Caco-2 (cell line): ENCODE data around the gene ACOT7. TPM values are rescaled to one million over a fixed set of nuclear protein-coding genes. Genes with fewer than 3 reads are reported as not detected.
"Not testable (repeated sequence)": the region's sequence is repeated elsewhere in the genome, so short reads cannot be mapped to it uniquely, and the experiment has no call there.

ENCODE experiments used
- BruUV-seq: library from RNA; stranded (reverse); fragments of 400-500 nt; replicated peaks from 2 replicates; lab custom pipeline; 2021; lab: Mats Ljungman, UMichigan
- CTCF ChIA-PET: fragments of 300-600 bp; sonication (Branson Sonifier 250); formaldehyde crosslinking; loops from one replicate; lab custom pipeline; 2022; ENCODE audit warnings: antibody characterized with exemption; lab: Charles Lee
- POLR2A ChIA-PET: fragments of 300-600 bp; sonication (Branson Sonifier 250); formaldehyde crosslinking; loops from one replicate; lab custom pipeline; 2022; ENCODE audit warnings: antibody characterized with exemption; lab: Charles Lee
- DNase-seq, 2 experiments: peaks; one replicate each; pipeline versions ENCODE4 v3.0.0 to v3.0.0-alpha.2; 2020 to 2022
- H3K27me3 ChIP-seq: replicated peaks from 2 replicates; pipeline ENCODE4 v1.6.0; 2011; ENCODE audit warnings: low read length; ENCODE audit not compliant: control insufficient read depth, insufficient read depth
- H3K36me3 ChIP-seq: 2 replicates; pipeline ENCODE4 v1.5.1; 2011; ENCODE audit warnings: low read length; ENCODE audit not compliant: control insufficient read depth, insufficient read depth
- H3K4me1 ChIP-seq: fragments of 250-450 bp; sonication (Bioruptor Pico); 2 replicates; pipeline ENCODE4 v1.5.1; 2020; ENCODE audit warnings: mild to moderate bottlenecking
- H3K4me3 ChIP-seq: 2 replicates; pipeline ENCODE4 v1.5.1; 2011; ENCODE audit warnings: low read depth, mild to moderate bottlenecking, control low read depth, low read length
- H3K9me3 ChIP-seq: fragments of 250-450 bp; sonication (Bioruptor Pico); 2 replicates; pipeline ENCODE4 v1.5.1; 2020; ENCODE audit warnings: mild to moderate bottlenecking, moderate library complexity
- H3K27ac Mint-ChIP-seq: one replicate; pipeline ENCODE4 v1.8.0; 2022; ENCODE audit warnings: mixed read lengths; ENCODE audit not compliant: unreplicated experiment
- H3K27me3 Mint-ChIP-seq: one replicate; pipeline ENCODE4 v1.8.0; 2022; ENCODE audit warnings: mixed read lengths; ENCODE audit not compliant: insufficient read depth, unreplicated experiment
- H3K36me3 Mint-ChIP-seq: one replicate; pipeline ENCODE4 v1.8.0; 2022; ENCODE audit warnings: mild to moderate bottlenecking, mixed read lengths; ENCODE audit not compliant: insufficient read depth, unreplicated experiment
- H3K4me1 Mint-ChIP-seq: one replicate; pipeline ENCODE4 v1.8.0; 2022; ENCODE audit warnings: low read depth, mixed read lengths; ENCODE audit not compliant: unreplicated experiment
- H3K4me3 Mint-ChIP-seq: one replicate; pipeline ENCODE4 v1.8.0; 2022; ENCODE audit warnings: mild to moderate bottlenecking, moderate library complexity, mixed read lengths; ENCODE audit not compliant: unreplicated experiment
- H3K9me3 Mint-ChIP-seq: one replicate; pipeline ENCODE4 v1.8.0; 2022; ENCODE audit warnings: mixed read lengths; ENCODE audit not compliant: unreplicated experiment
- intact Hi-C: fragments of 100-400 bp; cut with micrococcal nuclease; formaldehyde crosslinking; loops from one replicate; pipeline ENCODE4 v1.10.0; 2022; ENCODE audit not compliant: unreplicated experiment
- total RNA-seq: library from RNA; stranded (reverse); gene quantifications from 2 replicates; pipeline ENCODE4 v1.2.3, GENCODE V29; 2022
- TF ChIP-seq, protein P1 (sequence below), 2 experiments: fragments of 200-600 bp in 1 of 2; IDR thresholded peaks; 1 replicate in 1 of 2; 2 replicates in 1 of 2; pipeline versions ENCODE4 v1.5.1 to v1.8.0; 2011 to 2022; ENCODE audit warnings: antibody characterized with exemption in 1 of 2, control low read depth in 1 of 2, inconsistent platforms in 1 of 2, low read depth in 1 of 2, low read length in 1 of 2, mild to moderate bottlenecking in 1 of 2, moderate library complexity in 1 of 2; ENCODE audit not compliant: insufficient read depth in 1 of 2, severe bottlenecking in 1 of 2, unreplicated experiment in 1 of 2

ACOT7 gene
- total RNA-seq, 1 experiment from 2014 or later = 221 TPM

GRCh38 chr1:6435547-6435946 is 42.0 kb upstream of the ACOT7 start:
- Mint-ChIP-seq H3K4me3 (no peak overlapping the region), H3K36me3 (no peaks in the 10 kb centered on the region), H3K4me1 (peaks cover 13% of the 10 kb centered on the region), H3K27me3 (no peaks in the 10 kb centered on the region), H3K9me3 (no peaks in the 10 kb centered on the region), H3K27ac (no peak overlapping the region)
- no peak for DNase-seq
- H3K4me1 ChIP-seq = no peaks in the 10 kb centered on the region
- H3K9me3 ChIP-seq = no peaks in the 10 kb centered on the region
- H3K4me3 ChIP-seq = no peak overlapping the region
- CTCF ChIA-PET = no interaction called here
- TF ChIP-seq, protein P1, sequence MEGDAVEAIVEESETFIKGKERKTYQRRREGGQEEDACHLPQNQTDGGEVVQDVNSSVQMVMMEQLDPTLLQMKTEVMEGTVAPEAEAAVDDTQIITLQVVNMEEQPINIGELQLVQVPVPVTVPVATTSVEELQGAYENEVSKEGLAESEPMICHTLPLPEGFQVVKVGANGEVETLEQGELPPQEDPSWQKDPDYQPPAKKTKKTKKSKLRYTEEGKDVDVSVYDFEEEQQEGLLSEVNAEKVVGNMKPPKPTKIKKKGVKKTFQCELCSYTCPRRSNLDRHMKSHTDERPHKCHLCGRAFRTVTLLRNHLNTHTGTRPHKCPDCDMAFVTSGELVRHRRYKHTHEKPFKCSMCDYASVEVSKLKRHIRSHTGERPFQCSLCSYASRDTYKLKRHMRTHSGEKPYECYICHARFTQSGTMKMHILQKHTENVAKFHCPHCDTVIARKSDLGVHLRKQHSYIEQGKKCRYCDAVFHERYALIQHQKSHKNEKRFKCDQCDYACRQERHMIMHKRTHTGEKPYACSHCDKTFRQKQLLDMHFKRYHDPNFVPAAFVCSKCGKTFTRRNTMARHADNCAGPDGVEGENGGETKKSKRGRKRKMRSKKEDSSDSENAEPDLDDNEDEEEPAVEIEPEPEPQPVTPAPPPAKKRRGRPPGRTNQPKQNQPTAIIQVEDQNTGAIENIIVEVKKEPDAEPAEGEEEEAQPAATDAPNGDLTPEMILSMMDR (IDR thresholded peaks at IDR 0.05; ENCODE audit: insufficient read depth in 1 of 2, low read depth in 1 of 2, low read length in 1 of 2, severe bottlenecking in 1 of 2, unreplicated experiment in 1 of 2) = no peak
- POLR2A ChIA-PET = no interaction called here
- no peaks in the 10 kb centered on the region for H3K27me3 ChIP-seq
- intact Hi-C loops = no loop called here
- H3K36me3 ChIP-seq = no peaks in the 10 kb centered on the region
- no TSS peak for BruUV-seq

DNA sequence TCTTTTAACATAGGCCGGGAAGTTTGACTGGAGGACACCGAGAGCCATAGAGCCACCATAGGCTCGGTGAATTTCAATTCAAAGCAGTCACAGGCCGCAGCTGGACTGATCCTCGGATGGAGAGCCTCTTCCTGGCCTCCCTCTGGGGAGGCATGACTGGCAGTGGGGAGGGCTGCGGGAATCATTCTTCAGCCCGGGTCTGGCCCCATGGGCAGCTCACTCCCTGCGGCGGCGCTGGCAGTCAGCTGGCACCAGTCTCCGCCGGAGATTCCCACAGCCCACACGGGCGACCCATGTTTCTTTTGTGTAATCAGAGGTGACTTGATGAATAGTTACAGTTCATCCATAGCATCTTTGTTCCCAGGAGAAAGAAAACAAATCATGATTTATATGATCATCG is 41.6 kb upstream of the ACOT7 start:
- TF ChIP-seq, protein P1 (IDR thresholded peaks at IDR 0.05; ENCODE audit: insufficient read depth in 1 of 2, low read depth in 1 of 2, low read length in 1 of 2, severe bottlenecking in 1 of 2, unreplicated experiment in 1 of 2) = no peak
- Histone ChIP-seq H3K4me1 (no peaks in the 10 kb centered on the region), H3K9me3 (no peaks in the 10 kb centered on the region), H3K36me3 (no peaks in the 10 kb centered on the region), H3K27me3 (no peaks in the 10 kb centered on the region), H3K4me3 (no peak overlapping the region)
- intact Hi-C loops = no loop called here
- POLR2A ChIA-PET = no interaction called here
- Mint-ChIP-seq H3K4me3 (no peak overlapping the region), H3K36me3 (no peaks in the 10 kb centered on the region), H3K27ac (no peak overlapping the region), H3K27me3 (no peaks in the 10 kb centered on the region), H3K9me3 (no peaks in the 10 kb centered on the region), H3K4me1 (peaks cover 13% of the 10 kb centered on the region)
- DNase-seq = no peak
- no TSS peak for BruUV-seq
- CTCF ChIA-PET = interaction anchor here (0.5 kb wide), 1 partner anchor 206 kb away, joined by 5 read pairs; no protein-coding TSS in a partner anchor

DNA sequence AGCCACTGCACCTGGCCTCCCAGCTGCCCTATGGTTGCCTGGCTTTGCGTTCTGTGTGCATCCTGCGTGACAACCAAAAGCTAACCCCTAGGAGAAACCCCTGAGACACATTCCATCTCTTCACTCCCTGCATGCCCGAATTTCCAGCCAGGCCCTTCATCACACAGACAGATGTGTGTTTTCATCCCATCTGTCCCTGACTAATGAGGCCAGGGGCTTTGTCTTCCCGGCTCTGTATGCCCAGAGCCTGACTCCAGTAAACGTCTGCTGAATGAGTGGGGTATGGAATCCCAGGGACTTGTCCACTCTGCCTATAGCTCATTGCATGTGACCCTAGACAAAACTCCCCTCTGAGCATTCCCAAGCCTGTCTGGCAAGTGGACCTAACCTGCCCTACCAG is 40.6 kb upstream of the ACOT7 start:
- no peaks in the 10 kb centered on the region for H3K27me3 Mint-ChIP-seq
- no TSS peak for BruUV-seq
- H3K36me3 Mint-ChIP-seq = no peaks in the 10 kb centered on the region
- TF ChIP-seq, protein P1 (IDR thresholded peaks at IDR 0.05; ENCODE audit: insufficient read depth in 1 of 2, low read depth in 1 of 2, low read length in 1 of 2, severe bottlenecking in 1 of 2, unreplicated experiment in 1 of 2) = no peak
- Histone ChIP-seq H3K4me3 (no peak overlapping the region), H3K9me3 (no peaks in the 10 kb centered on the region), H3K4me1 (no peaks in the 10 kb centered on the region), H3K36me3 (no peaks in the 10 kb centered on the region), H3K27me3 (no peaks in the 10 kb centered on the region)
- CTCF ChIA-PET = no interaction called here
- POLR2A ChIA-PET = no interaction called here
- H3K4me1 Mint-ChIP-seq = peaks cover 8% of the 10 kb centered on the region
- H3K4me3 Mint-ChIP-seq = no peak overlapping the region
- no peak for DNase-seq
- intact Hi-C loops = no loop called here
- H3K27ac Mint-ChIP-seq = no peak overlapping the region
- H3K9me3 Mint-ChIP-seq = no peaks in the 10 kb centered on the region

- POLR2A ChIA-PET, H3K36me3 Mint-ChIP-seq, H3K4me1 ChIP-seq, H3K4me1 Mint-ChIP-seq, H3K9me3 Mint-ChIP-seq, H3K4me3 ChIP-seq, H3K9me3 ChIP-seq, DNase-seq, H3K27me3 Mint-ChIP-seq, H3K27ac Mint-ChIP-seq, H3K36me3 ChIP-seq, H3K27me3 ChIP-seq, H3K4me3 Mint-ChIP-seq, intact Hi-C loops, BruUV-seq: not testable (repeated sequence)
- CTCF ChIA-PET = interaction anchor here (0.7 to 1.1 kb wide), 2 partner anchors 8 to 10 kb away, joined by 3 to 5 read pairs; no protein-coding TSS in a partner anchor
Measured at GRCh38 chr1:6431645-6432579, 38.3 kb upstream of the ACOT7 start.
